ENCODE data around the gene SLC12A5.
"Not testable (repeated sequence)": the region's sequence is repeated elsewhere in the genome, so short reads cannot be mapped to it uniquely, and the experiment has no call there.

DNA sequence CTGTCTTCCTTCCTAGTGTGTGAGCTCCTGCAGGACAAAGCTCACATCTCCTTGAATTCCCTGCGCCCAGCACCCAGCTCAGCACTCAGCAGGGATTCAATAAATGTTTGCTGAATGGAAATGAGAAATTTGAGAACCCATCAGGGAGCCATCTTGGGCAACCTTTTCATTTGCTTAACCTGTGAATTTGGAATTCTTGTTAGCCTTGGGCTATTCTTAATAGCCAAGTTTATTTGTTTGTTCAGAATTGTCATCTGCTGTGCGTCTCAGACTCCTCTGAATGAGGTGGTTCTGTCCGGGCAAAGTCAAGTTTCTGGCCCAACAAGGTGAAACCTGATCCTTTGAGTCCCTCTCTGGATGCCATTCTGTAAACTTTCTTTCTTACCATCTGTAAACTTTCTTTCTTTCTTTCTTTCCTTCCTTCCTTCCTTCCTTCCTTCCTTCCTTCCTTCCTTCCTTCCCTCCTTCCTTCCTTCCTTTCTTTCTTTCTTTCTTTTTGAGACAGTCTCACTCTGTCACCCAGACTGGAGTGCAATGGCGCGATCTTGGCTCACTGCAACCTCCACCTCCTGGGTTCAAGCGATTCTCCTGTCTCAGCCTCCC, 33.4 kb upstream of the SLC12A5 start:
- TF ChIP-seq, protein P1, sequence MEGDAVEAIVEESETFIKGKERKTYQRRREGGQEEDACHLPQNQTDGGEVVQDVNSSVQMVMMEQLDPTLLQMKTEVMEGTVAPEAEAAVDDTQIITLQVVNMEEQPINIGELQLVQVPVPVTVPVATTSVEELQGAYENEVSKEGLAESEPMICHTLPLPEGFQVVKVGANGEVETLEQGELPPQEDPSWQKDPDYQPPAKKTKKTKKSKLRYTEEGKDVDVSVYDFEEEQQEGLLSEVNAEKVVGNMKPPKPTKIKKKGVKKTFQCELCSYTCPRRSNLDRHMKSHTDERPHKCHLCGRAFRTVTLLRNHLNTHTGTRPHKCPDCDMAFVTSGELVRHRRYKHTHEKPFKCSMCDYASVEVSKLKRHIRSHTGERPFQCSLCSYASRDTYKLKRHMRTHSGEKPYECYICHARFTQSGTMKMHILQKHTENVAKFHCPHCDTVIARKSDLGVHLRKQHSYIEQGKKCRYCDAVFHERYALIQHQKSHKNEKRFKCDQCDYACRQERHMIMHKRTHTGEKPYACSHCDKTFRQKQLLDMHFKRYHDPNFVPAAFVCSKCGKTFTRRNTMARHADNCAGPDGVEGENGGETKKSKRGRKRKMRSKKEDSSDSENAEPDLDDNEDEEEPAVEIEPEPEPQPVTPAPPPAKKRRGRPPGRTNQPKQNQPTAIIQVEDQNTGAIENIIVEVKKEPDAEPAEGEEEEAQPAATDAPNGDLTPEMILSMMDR (IDR thresholded peaks at IDR 0.05) = not testable (repeated sequence)
- not testable (repeated sequence) for TF ChIP-seq EZH2, EZH2phosphoT487 (IDR thresholded peaks at IDR 0.05)

Data from neural progenitor cell (in vitro differentiated cells).